Measurements from ENCODE around the gene MYF6. TPM values are rescaled to one million over a fixed set of nuclear protein-coding genes. Genes with fewer than 3 reads are reported as not detected.

Gene MYF6
- total RNA-seq, 4 donors from 2014 or later: not detected

DNA sequence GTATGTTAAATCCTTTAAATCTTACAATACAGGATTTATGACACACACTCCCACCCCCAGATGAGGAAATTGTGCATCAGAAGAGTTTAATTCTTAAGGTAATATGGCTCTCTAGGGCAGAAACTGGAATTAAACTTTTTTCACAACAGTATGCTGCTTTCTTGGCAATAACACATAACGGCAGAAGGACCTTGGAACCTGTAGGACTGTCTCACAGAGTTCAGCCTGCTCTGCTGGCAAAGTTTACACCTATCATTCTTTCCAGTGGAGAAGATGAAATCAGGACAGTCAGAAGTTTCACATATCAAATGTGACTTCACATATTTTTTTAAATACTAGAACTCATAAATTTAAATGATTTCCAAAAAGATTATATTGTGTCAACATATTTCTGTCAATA, 30.6 kb upstream of the MYF6 start:
- H3K9me3 ChIP-seq: no peaks in the 10 kb centered on the region
- 73% methylated on average over 1 of the region's 1 CpG for WGBS, 2 donors
- no peak for DNase-seq
- H3K36me3 ChIP-seq: no peaks in the 10 kb centered on the region
- H3K27me3 ChIP-seq: no peaks in the 10 kb centered on the region
- intact Hi-C loops (cut with DNase I): no loop called here
- H3K4me3 ChIP-seq (replicated peaks in 1 of 3): no peak overlapping the region
- no peaks in the 10 kb centered on the region for H3K4me1 ChIP-seq
- TF ChIP-seq POLR2A (IDR thresholded peaks at IDR 0.05): no peak
- TF ChIP-seq, protein P1, sequence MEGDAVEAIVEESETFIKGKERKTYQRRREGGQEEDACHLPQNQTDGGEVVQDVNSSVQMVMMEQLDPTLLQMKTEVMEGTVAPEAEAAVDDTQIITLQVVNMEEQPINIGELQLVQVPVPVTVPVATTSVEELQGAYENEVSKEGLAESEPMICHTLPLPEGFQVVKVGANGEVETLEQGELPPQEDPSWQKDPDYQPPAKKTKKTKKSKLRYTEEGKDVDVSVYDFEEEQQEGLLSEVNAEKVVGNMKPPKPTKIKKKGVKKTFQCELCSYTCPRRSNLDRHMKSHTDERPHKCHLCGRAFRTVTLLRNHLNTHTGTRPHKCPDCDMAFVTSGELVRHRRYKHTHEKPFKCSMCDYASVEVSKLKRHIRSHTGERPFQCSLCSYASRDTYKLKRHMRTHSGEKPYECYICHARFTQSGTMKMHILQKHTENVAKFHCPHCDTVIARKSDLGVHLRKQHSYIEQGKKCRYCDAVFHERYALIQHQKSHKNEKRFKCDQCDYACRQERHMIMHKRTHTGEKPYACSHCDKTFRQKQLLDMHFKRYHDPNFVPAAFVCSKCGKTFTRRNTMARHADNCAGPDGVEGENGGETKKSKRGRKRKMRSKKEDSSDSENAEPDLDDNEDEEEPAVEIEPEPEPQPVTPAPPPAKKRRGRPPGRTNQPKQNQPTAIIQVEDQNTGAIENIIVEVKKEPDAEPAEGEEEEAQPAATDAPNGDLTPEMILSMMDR (IDR thresholded peaks at IDR 0.05): no peak
- H3K27ac ChIP-seq: no peak overlapping the region

DNA sequence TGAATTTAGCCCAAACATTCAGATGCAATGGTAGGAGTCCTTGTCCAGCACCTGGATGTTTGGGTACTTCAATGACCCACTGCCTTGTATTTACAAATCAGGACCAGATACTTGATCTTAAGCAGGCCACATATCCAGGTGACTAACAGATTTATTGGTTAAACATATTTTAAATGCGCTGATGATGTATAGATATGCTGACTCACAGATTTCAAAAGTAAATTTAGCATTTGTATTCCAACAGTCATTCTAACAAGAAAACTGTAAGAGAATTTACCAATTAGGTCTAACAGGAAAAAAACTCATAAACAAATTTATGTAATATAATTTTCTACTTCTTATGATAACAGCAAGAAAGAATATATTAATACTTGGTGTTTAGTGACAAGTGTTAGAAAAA, 29.4 kb upstream of the MYF6 start:
- WGBS, 2 donors: 89 to 91% methylated on average over 1 of the region's 1 CpG
- no peaks in the 10 kb centered on the region for H3K4me1 ChIP-seq
- no peak for DNase-seq
- no peak overlapping the region for H3K4me3 ChIP-seq (replicated peaks in 1 of 3)
- TF ChIP-seq POLR2A (IDR thresholded peaks at IDR 0.05): no peak
- TF ChIP-seq, protein P1 (IDR thresholded peaks at IDR 0.05): no peak
- intact Hi-C loops (cut with DNase I): no loop called here
- no peaks in the 10 kb centered on the region for H3K9me3 ChIP-seq
- H3K36me3 ChIP-seq: no peaks in the 10 kb centered on the region
- no peak overlapping the region for H3K27ac ChIP-seq
- no peaks in the 10 kb centered on the region for H3K27me3 ChIP-seq

DNA sequence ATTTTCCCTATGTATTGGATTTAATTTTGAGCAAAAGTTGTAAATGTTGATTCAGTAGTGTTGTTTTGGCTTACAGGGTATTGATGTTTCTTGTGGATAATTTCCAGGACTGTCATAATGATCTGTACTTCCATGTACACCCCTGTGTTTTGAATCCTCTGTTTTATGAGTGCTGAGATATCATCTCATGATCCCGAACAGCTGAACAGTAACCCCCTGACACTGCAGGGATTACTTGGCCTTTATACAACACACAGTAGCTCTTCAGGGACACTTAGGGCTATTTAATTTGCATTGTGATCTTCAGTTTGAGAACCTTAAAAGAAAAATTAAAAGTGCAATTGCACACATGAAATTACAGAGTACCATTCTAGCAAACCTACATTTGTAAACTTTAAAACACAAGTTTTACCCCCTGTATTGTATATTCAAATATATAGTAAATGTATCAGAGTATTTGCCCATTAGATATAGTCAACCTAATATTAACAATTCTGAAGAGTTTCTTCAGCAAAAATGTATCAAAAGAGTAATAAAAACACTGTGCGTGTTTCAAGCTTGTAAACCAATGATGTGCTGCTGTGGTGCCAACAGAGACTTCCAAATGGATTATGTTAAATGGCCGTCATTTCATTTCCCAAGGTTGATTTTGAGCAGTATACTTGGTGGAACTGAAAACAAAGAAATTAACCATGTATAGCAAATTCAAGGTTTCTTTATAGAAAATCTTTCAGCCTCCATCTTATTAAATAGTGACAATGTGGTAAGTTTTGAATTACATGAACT, 27.9 kb upstream of the MYF6 start:
- H3K4me1 ChIP-seq: no peaks in the 10 kb centered on the region
- no peak overlapping the region for H3K27ac ChIP-seq
- DNase-seq: no peak
- H3K9me3 ChIP-seq: no peaks in the 10 kb centered on the region
- intact Hi-C loops (cut with DNase I): no loop called here
- no peak overlapping the region for H3K4me3 ChIP-seq (replicated peaks in 1 of 3)
- TF ChIP-seq, protein P1 (IDR thresholded peaks at IDR 0.05): no peak
- TF ChIP-seq POLR2A (IDR thresholded peaks at IDR 0.05): no peak
- no peaks in the 10 kb centered on the region for H3K36me3 ChIP-seq
- WGBS, 2 donors: 81 to 85% methylated on average over 3 of the region's 3 CpGs
- no peaks in the 10 kb centered on the region for H3K27me3 ChIP-seq

DNA sequence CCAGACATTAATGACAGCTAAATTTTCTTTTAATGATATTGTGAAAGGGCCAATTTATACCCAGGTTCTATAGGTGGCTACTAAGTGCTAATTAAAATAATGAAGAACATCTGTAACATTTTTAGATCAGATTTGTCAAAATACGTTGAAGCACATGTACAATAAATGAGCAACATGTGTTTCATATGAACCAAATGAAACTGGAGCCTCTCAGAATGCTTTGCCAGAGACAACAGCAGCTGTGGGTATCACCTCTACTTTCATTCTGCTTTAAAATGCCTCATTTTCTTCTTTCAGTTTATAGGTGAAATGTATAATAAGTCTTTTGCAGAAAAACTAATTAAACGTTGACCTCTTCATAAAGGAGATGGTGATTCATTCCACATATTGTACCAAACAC, 26.1 kb upstream of the MYF6 start:
- 89 to 96% methylated on average over 2 of the region's 2 CpGs for WGBS, 2 donors
- intact Hi-C loops (cut with DNase I): no loop called here
- Histone ChIP-seq H3K36me3 (no peaks in the 10 kb centered on the region), H3K4me3 (replicated peaks in 1 of 3) (no peak overlapping the region), H3K27ac (no peak overlapping the region), H3K4me1 (no peaks in the 10 kb centered on the region), H3K27me3 (no peaks in the 10 kb centered on the region), H3K9me3 (no peaks in the 10 kb centered on the region)
- no peak for TF ChIP-seq POLR2A (IDR thresholded peaks at IDR 0.05)
- TF ChIP-seq, protein P1 (IDR thresholded peaks at IDR 0.05): no peak
- DNase-seq: no peak

DNA sequence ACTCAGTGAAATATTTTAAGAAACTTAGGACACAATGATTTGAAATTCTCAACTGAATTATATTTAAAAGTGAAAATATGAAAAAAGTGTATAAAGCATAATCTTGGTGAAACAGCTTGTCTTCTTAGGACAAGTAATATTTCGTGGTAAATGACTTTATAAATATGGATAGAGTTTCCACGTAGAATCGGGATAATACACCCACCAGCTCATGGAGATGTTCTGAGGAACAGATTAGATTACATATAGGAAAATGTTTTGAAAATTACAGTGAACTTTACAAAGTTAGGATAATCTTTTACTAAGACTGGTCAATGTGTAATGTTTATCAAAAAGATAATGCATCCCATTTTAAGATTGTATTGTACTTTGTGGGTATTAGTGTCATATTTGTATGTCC, 25.6 kb upstream of the MYF6 start:
- Histone ChIP-seq H3K4me3 (replicated peaks in 1 of 3) (no peak overlapping the region), H3K9me3 (no peaks in the 10 kb centered on the region), H3K27me3 (no peaks in the 10 kb centered on the region), H3K4me1 (no peaks in the 10 kb centered on the region), H3K36me3 (no peaks in the 10 kb centered on the region), H3K27ac (no peak overlapping the region)
- no peak for DNase-seq
- intact Hi-C loops (cut with DNase I): no loop called here
- no peak for TF ChIP-seq POLR2A (IDR thresholded peaks at IDR 0.05)
- TF ChIP-seq, protein P1 (IDR thresholded peaks at IDR 0.05): no peak
- 90 to 93% methylated on average over 3 of the region's 3 CpGs for WGBS, 2 donors
